OCI-LY1 (cell line): ENCODE data around the gene PAEP.

Experiments used
- H2AFZ ChIP-seq: fragments of 200-600 bp; sonication (generic), shearing (Covaris generic); 2 replicates; pipeline ENCODE4 v1.6.0; 2014; ENCODE audit warnings: antibody characterized with exemption, mild to moderate bottlenecking, low read length
- H3F3A ChIP-seq: fragments of 200-600 bp; sonication (generic), shearing (Covaris generic); 2 replicates; pipeline ENCODE4 v1.6.0; 2014; ENCODE audit warnings: mild to moderate bottlenecking, antibody characterized with exemption, low read length, moderate library complexity; ENCODE audit not compliant: insufficient read depth
- H3K27ac ChIP-seq: fragments of 200-600 bp; sonication (generic); 2 replicates; pipeline ENCODE4 v1.5.1; 2014; ENCODE audit warnings: low read length, mixed run types, mild to moderate bottlenecking, low read depth; ENCODE audit not compliant: poor library complexity, severe bottlenecking
- H3K27me3 ChIP-seq: fragments of 200-600 bp; sonication (generic); 2 replicates; pipeline ENCODE4 v1.6.0; 2014; ENCODE audit warnings: antibody characterized with exemption, mild to moderate bottlenecking, low read length, moderate library complexity; ENCODE audit not compliant: insufficient read depth
- H3K36me3 ChIP-seq: fragments of 200-600 bp; sonication (generic); 2 replicates; pipeline ENCODE4 v1.6.1; 2014; ENCODE audit warnings: mild to moderate bottlenecking, antibody characterized with exemption, low read length, moderate library complexity, mixed read lengths; ENCODE audit not compliant: insufficient read depth
- H3K4me1 ChIP-seq: fragments of 200-600 bp; sonication (generic); 2 replicates; pipeline ENCODE4 v1.5.1; 2014; ENCODE audit warnings: mild to moderate bottlenecking, low read length, moderate library complexity; ENCODE audit not compliant: insufficient read depth, severe bottlenecking
- H3K4me2 ChIP-seq: fragments of 200-600 bp; sonication (generic), shearing (Covaris generic); 2 replicates; pipeline ENCODE4 v1.6.1; 2014; ENCODE audit warnings: low read length
- H3K4me3 ChIP-seq: fragments of 200-600 bp; sonication (generic); 2 replicates; pipeline ENCODE4 v1.5.1; 2014; ENCODE audit warnings: low read length, low read depth, mild to moderate bottlenecking, mixed read lengths; ENCODE audit not compliant: poor library complexity, severe bottlenecking
- H3K79me2 ChIP-seq: fragments of 200-600 bp; shearing (Covaris generic); 2 replicates; pipeline ENCODE4 v1.6.1; 2016; ENCODE audit warnings: mixed run types, low read length, mixed read lengths; ENCODE audit not compliant: insufficient read depth
- H3K9ac ChIP-seq: fragments of 200-600 bp; sonication (generic), shearing (Covaris generic); 2 replicates; pipeline ENCODE4 v1.6.1; 2014; ENCODE audit warnings: mild to moderate bottlenecking, low read length, mixed read lengths
- H3K9me2 ChIP-seq: fragments of 200-600 bp; sonication (generic), shearing (Covaris generic); 2 replicates; pipeline ENCODE4 v1.6.1; 2014; ENCODE audit warnings: low read depth, mild to moderate bottlenecking, low read length, mixed read lengths
- H3K9me3 ChIP-seq: fragments of 200-600 bp; shearing (Covaris generic); 2 replicates; pipeline ENCODE4 v1.6.1; 2014; ENCODE audit warnings: low read length, mixed read lengths
- H4K20me1 ChIP-seq: fragments of 200-600 bp; sonication (generic), shearing (Covaris generic); 2 replicates; pipeline ENCODE4 v1.6.0; 2016; ENCODE audit warnings: mild to moderate bottlenecking, low read length; ENCODE audit not compliant: insufficient read depth
- CTCF ChIP-seq: fragments of 200-600 bp; sonication (generic), shearing (Covaris generic); IDR thresholded peaks from 2 replicates; pipeline ENCODE4 v1.5.1; 2017; ENCODE audit warnings: mild to moderate bottlenecking, antibody characterized with exemption, low read length, moderate library complexity, mixed read lengths
- EZH2 ChIP-seq: fragments of 200-600 bp; sonication (generic), shearing (Covaris generic); IDR thresholded peaks from 2 replicates; pipeline ENCODE4 v1.8.0; 2017; ENCODE audit warnings: borderline replicate concordance, mixed run types, mild to moderate bottlenecking, antibody characterized with exemption, low read length, moderate library complexity, mixed read lengths

PAEP gene

GRCh38 chr9:135582966-135583687 lies 21.6 kb downstream of the PAEP start:
- Histone ChIP-seq H3K4me2 (no peak overlapping the region), H3F3A (no peaks in the 10 kb centered on the region), H2AFZ (no peak overlapping the region), H3K4me3 (no peak overlapping the region), H3K27me3 (0 out of 2 replicates have a peak, but pooled peaks cover 6% of the 10 kb centered on the region), H3K27ac (no peak overlapping the region), H3K9me2 (no peaks in the 10 kb centered on the region), H3K4me1 (no peaks in the 10 kb centered on the region), H3K79me2 (no peaks in the 10 kb centered on the region), H3K9me3 (no peaks in the 10 kb centered on the region), H4K20me1 (no peaks in the 10 kb centered on the region), H3K36me3 (no peaks in the 10 kb centered on the region), H3K9ac (no peak overlapping the region)
- TF ChIP-seq EZH2 (no peak), CTCF (no peak)

GRCh38 chr9:135583688-135584011 lies 22.1 kb downstream of the PAEP start:
- H3K9me2 ChIP-seq, result no peaks in the 10 kb centered on the region
- H3K27ac ChIP-seq, result no peak overlapping the region
- no peaks in the 10 kb centered on the region for H3F3A ChIP-seq
- no peak overlapping the region for H3K4me3 ChIP-seq
- H3K9ac ChIP-seq, result no peak overlapping the region
- no peak overlapping the region for H3K4me2 ChIP-seq
- H3K27me3 ChIP-seq, result 0 out of 2 replicates have a peak, but pooled peaks cover 6% of the 10 kb centered on the region
- H2AFZ ChIP-seq, result no peak overlapping the region
- no peaks in the 10 kb centered on the region for H3K79me2 ChIP-seq
- H4K20me1 ChIP-seq, result no peaks in the 10 kb centered on the region
- H3K9me3 ChIP-seq, result no peaks in the 10 kb centered on the region
- no peaks in the 10 kb centered on the region for H3K4me1 ChIP-seq
- no peaks in the 10 kb centered on the region for H3K36me3 ChIP-seq
- TF ChIP-seq CTCF, result no peak
- no peak for TF ChIP-seq EZH2

GRCh38 chr9:135584371-135584770 lies 22.8 kb downstream of the PAEP start:
- no peaks in the 10 kb centered on the region for H3K9me3 ChIP-seq
- TF ChIP-seq CTCF (no peak), EZH2 (no peak)
- H3K27ac ChIP-seq, result no peak overlapping the region
- no peak overlapping the region for H2AFZ ChIP-seq
- H3K4me1 ChIP-seq, result no peaks in the 10 kb centered on the region
- no peaks in the 10 kb centered on the region for H3K9me2 ChIP-seq
- 0 out of 2 replicates have a peak, but pooled peaks cover 1% of the 10 kb centered on the region for H3K27me3 ChIP-seq
- no peaks in the 10 kb centered on the region for H4K20me1 ChIP-seq
- no peaks in the 10 kb centered on the region for H3K36me3 ChIP-seq
- no peak overlapping the region for H3K4me2 ChIP-seq
- no peak overlapping the region for H3K4me3 ChIP-seq
- H3K9ac ChIP-seq, result no peak overlapping the region
- H3K79me2 ChIP-seq, result no peaks in the 10 kb centered on the region
- no peaks in the 10 kb centered on the region for H3F3A ChIP-seq
